ENCODE results near the gene NR2C2.
"Not testable (repeated sequence)": the region's sequence is repeated elsewhere in the genome, so short reads cannot be mapped to it uniquely, and the experiment has no call there.

Gene NR2C2

DNA sequence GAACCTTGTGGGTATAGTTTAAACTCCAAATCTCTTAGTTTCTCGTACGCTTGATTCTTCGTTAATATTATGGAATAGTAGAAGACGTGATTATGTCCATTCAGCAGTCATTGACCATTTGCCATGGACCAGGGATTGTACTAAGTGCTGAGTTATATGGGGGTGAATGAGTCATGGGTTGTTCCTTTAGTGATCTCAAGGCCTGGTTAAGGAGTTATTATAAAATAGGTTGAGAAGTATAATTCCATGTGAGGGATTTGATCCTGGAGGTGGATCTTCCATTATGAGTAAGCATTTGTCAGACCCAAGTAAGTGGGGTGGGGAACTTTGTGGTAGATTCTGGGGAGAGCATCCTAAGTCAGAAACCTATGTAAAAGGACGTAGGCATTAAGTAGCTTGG, 15.4 kb downstream of the NR2C2 start:
- DNase-seq, result no peak

DNA sequence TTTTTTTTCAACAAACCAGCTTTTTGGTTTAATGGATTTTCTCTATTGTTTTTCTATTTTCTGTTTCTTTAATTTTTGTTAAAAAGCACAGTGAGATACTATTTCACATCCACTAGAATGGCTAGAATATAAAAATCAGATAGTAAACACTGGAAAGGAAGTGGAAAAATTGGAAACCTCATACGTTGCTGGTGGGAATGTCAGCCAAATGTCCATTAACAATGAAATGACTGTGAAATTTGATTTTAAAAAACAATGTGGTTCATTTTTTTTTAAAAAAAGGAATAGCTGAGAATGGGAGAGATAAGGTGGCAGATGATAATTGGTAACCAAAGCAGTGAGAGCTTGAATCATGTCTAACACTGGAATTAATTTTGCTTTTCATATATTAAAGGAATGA, 19.9 kb downstream of the NR2C2 start:
- DNase-seq, result no peak

GRCh38 chr3:14969671-14970070, 22.3 kb downstream of the NR2C2 start:
- no peak for DNase-seq

DNA sequence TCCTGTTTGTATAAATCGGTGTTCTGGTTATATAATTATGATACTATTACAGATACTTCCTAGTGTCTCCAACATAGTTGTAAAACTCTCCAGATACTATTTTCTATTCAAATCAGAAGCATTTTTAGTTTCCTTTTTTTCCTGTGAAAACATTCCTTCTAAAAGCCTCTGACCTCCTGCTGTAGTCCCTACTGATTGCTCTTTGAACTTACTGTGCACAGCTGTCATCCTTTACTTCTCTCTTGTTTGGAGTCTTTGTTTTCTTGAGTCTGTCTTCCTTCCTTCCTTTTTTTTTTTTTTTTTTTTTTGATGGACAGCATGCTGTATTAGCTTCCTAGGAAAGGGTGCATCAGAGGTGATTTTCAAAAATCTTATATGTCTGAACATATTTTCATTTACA, 28.9 kb downstream of the NR2C2 start:
- DNase-seq, result no peak

DNA sequence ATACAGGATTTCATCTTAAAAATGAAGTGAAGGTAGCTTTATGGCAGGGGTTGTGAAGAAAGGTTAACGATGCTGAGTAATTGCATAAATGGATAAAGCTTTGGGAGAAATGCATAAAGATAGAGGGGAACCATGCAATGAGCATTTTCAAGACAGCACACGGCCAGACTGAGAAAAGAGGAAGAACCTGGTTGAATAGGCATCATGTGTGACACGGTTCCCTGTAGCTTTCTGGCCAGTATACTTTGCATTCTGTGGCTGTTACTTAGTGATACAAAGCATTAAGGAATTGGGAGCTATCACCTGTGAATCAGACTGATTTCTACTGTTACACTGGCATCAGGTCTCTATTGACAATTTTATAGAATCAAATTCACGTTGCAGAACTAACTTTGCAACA, 33.3 kb downstream of the NR2C2 start:
- DNase-seq, result no peak

GRCh38 chr3:14984581-14985113, 37.3 kb downstream of the NR2C2 start:
- DNase-seq, result no peak

DNA sequence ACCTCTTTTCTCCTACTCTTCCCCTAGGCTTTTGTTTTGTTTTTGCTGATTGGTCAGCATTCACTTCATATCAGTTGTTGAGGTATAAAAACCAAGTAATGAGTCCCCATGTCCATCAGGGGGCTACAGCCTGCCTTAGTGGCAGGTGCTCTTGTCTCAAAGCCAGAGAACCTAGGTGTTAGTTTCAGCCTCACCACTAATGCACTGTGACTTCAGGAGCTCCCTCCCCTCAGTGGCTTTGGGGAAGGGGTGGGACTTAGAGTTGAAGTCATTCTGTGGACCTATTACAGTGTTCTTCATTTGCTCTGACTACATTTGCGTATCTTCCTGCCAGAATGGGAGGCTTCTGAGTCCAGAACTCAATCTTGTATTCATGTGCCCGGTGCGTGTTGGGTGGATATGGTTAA, 41.6 kb downstream of the NR2C2 start:
- DNase-seq, result no peak

DNA sequence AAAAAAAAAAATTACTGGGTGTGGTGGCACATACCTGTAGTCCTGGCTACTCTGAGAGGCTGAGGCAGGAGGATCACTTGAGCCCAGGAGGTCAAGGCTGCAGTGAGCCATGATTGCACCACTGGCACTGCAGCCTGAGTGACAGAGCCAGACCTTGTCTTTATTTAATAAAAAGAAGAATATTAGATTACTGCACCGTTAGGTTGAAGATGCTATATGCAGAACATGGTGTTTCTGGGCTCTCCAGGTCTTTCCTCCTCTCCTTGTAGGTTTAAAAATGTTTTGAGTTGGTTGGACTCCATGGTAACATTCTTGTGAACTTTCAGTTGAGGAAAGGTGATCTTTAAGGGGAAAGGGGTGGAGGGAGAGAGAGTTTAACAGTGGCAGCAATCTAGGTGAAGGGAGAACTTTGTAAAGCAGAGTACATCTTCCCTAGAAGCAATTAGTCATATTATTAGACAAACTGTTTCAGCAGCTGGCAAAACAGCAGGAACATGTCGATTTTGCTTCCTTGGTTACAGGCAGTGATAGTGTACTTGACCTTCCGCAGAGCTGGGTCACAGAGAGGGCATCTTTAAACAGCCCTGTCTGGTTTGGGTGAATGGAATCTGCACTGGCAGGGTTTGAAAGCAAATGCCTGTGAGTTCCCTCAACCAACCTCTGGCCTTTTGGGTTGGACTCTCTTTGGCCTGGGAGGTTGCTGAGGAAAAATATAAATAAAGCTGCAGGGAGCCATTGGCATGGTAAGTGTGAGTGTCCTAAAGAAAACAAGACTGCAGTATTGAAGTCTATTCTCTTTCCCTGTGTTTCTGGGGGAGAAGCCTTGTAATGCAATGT, 42.8 kb downstream of the NR2C2 start:
- DNase-seq, result no peak

- no peak for DNase-seq
These were observed 43.4 kb downstream of the NR2C2 start for GRCh38 chr3:14990780-14991148.

DNA sequence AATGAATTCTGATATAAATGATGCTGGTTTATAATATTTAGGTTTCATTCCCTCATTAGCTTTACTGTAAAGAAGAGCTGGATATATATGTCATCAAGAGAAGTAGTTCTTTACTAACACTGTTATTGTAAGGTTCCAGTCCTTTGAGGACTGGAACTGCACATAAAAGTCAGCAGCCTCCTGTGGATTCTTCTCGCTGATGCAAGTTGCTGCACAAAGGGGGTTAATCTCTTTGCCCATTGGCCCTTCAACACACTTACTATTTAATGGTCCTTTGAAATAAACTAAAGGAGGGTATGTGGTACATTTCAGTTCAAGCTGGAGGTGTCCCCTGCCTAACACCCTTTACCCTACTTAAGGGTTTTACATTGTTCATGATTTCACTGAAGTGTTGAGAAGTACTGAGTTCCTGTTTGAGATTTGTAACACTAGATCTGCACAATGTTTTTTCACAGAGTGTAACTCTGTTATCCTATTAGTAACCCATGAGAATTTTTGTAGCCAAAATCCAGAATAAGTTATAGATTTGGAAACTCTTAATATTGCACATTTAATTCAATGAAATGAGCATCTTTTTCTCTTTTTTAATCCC, 43.9 kb downstream of the NR2C2 start:
- no peak for DNase-seq

DNA sequence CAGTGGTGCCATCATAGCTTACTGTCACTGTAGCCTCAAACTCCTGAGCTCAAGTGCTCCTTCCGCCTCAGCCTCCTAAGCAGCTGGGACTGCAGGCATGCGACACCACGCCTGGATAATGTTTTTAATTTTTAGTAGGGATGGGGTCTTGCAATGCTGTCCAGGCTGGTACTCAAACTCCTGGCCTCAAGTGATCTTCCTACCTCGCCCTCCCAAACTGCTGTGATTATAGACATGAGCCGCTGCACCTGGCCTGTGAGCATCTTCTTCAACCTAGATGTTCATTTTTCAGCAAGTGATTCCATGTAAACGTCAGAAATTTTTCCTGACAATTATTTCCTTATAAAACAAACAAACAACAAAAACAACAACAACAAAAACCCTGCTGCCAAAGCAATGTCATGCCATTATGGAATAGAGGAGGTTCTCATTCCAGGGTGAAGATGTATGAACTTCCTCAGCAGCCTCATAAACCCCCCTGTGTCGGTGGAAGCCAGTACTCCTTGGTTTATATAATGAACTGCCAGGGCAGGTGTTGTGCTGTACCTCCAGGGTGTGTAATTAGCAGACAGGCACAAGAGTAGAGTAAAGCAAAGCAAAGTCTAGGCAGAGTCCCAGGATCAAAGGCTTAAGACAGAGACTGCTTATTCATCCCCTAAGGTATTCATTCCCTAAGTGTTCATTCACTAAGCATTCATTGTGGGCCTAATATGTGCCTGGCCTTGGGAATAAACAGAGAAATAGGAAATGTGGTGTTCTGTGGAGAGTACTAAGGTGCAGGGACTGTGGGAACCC, 44.6 kb downstream of the NR2C2 start:
- DNase-seq, result no peak

DNA sequence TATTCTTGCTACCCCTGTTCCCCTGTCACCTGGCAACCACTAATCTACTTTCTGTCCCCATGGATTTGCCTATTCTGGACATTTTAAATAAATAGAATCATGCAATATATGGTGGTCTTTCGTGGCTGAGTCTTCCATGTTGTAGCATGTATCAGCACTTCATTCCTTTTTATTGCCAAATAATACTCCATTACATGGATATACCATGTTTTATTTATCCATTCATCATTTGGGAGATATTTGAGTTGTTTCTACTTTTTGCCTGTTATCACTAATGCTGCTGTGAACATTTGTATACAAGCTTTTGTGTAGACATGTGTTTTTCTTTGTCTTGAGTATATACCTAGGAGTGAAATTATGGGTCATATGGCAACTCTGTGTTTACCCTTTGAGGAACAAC, 50.6 kb downstream of the NR2C2 start:
- DNase-seq, result no peak

- DNase-seq, result not testable (repeated sequence)
These were observed 51.8 kb downstream of the NR2C2 start for GRCh38 chr3:14999182-14999581.

- DNase-seq, result no peak
These were observed 60.3 kb downstream of the NR2C2 start for GRCh38 chr3:15007681-15008141.

GRCh38 chr3:15009167-15009566, 61.8 kb downstream of the NR2C2 start:
- no peak for DNase-seq

DNA sequence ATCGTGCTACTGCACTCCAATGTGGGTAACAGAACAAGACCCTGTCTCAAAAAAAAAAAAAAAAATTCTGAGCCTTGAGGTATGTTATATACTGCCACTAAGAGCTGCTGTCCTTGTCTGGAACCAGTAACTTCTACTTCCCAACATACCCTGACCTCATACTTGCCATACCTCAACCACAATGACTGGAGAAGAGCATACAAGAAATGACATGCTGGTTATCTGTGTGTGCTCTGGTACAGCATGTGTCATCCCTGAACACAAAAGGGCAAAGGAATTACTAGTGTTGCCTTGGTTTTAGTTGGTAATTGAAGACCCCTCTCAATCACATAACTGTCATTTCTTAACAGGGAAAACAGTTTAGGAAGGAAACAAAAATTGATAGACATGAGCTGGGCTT, 63.3 kb downstream of the NR2C2 start:
- DNase-seq, result no peak

DNA sequence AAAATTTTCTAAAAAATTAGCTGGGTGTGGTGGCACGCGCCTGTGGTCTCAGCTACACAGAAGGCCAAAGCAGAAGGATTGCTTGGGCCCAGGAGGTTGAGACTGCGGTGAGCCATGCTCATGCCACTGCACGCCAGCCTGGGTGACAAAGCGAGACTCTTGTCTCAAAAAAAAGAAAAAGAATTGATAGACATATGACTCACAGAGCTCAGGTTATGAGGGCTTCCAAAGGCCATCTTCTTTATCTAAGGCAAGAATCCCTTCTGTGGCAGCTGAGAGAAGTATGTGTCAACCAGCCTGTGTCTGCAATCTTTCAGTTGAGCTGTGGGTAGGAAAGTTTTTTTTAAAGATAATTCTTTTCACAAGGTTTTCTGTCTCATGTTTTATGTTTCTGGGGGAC, 63.8 kb downstream of the NR2C2 start:
- DNase-seq, result no peak

GRCh38 chr3:15014606-15015328, 67.4 kb downstream of the NR2C2 start:
- DNase-seq, result no peak

DNA sequence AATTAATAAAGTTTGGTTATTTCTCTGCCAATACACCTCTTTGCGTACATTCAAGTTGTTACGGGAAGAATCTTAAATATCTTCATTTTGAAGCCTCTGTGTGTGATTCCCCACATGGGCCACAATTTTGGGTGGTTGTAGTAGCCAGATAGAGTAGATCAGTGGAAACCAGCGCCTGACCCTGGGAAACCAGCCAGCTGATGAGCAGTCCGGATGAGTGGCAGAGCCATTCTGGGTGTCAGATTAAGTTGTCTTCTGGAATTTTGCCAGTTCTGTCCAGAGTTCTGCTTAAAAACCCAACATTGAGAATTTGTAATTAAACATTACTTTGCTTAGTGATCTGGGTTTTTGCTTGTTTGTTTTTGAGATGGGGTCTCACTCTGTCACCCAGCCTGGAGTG, 68.1 kb downstream of the NR2C2 start:
- DNase-seq, result no peak

- no peak for DNase-seq
These were observed 69.8 kb downstream of the NR2C2 start for GRCh38 chr3:15017191-15017590.

DNA sequence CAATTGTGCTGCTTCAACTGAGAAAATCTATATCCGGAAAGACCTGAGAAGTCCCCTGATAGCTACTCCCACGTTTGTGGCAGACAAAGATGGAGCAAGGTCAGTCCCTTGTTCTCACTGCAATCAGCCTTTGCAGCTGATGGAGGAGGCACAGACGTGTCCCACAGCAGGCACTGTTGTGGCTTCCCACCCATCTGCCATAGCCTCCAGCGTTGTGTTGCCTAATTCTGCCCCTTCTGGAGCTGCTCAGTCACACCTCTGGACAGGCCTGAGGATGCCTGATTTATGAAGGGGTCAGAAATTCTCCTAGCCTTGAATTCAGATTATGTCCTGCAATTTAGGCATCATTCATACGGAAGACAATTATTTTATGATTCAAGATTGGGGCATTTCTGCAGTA, 75.9 kb downstream of the NR2C2 start:
- no peak for DNase-seq

DNA sequence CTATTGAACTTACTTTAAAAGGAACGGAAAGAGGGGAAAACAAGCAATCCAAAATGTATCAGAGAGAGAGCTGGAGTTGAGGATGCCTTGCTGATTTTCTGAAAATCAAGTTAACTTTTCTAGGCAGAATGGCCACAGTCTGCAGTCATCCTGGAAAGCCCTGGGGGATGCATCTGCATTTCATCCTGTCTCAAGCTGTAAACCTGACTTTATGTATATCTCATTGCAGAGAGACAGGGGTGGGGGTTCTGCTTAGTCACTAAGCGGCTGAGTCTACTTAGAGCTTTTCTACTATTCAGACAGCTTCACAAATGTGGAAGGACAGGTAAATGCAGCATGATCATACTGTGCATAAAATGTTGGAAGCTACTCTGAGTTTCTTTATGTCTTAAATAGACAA, 76.3 kb downstream of the NR2C2 start:
- no peak for DNase-seq

DNA sequence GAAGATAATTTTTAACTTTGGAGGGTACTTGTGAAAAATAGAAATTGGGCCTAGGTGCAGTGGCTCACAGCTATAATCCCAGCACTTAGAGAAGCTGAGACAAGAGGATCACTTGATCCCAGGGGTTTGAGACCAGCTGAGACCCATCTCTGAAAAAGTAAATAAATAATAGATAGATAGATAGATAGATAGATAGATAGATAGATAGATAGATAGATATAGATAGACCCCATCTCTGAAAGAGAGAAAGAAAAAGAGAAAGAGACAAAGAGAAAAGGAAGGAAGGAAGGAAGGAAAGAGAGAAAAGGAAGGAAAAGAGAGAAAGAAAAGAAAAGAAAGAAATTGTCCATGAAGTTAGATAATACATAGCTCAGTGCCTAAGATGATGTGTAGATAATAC, 82.2 kb downstream of the NR2C2 start:
- no peak for DNase-seq

All from activated CD4-positive, alpha-beta T cell treated with anti-CD3 and anti-CD28 coated beads for 1 hour (primary cell).